HepG2 (cell line): ENCODE measurements around the gene SEPTIN12. TPM values are rescaled to one million over a fixed set of nuclear protein-coding genes. Genes with fewer than 3 reads are reported as not detected.

ENCODE experiments used
- CHD4 ChIP-seq: fragments of 200-600 bp; sonication (generic); IDR thresholded peaks from 2 replicates; pipeline ENCODE4 v1.7.0; 2017; ENCODE audit warnings: mild to moderate bottlenecking, low read length, borderline replicate concordance
- HNF4G ChIP-seq, 2 experiments: sonication (generic) in 1 of 2; formaldehyde crosslinking in 1 of 2; IDR thresholded peaks; 2 replicates each; pipeline versions ENCODE4 v1.4.0 to v1.6.1; 2011 to 2020; ENCODE audit warnings: borderline replicate concordance in 2 of 2, low read depth in 2 of 2, mild to moderate bottlenecking in 2 of 2, low read length in 1 of 2, missing genetic modification reagents in 1 of 2, moderate library complexity in 1 of 2
- JDP2 ChIP-seq: sonication (generic); formaldehyde crosslinking; IDR thresholded peaks from 2 replicates; pipeline ENCODE4 v1.8.1; 2022; ENCODE audit warnings: missing genetic modification reagents, borderline replicate concordance
- KDM5B ChIP-seq: sonication (generic); formaldehyde crosslinking; IDR thresholded peaks from 2 replicates; pipeline ENCODE4 v1.4.0; 2020; ENCODE audit warnings: missing genetic modification reagents, mild to moderate bottlenecking, borderline replicate concordance
- KMT2A ChIP-seq: sonication (generic); formaldehyde crosslinking; IDR thresholded peaks from 2 replicates; pipeline ENCODE4 v1.4.0; 2020; ENCODE audit warnings: missing genetic modification reagents
- MAZ ChIP-seq, 2 experiments: sonication (generic) in 1 of 2; formaldehyde crosslinking in 1 of 2; IDR thresholded peaks; 2 replicates each; pipeline versions ENCODE4 v1.5.0 to v1.6.1; 2012 to 2020; ENCODE audit warnings: low read depth in 2 of 2, mild to moderate bottlenecking in 2 of 2, borderline replicate concordance in 1 of 2, improper control_type of control experiment in 1 of 2, low read length in 1 of 2, missing genetic modification reagents in 1 of 2, moderate library complexity in 1 of 2
- MED13 ChIP-seq: sonication (generic); formaldehyde crosslinking; IDR thresholded peaks from 2 replicates; pipeline ENCODE4 v1.5.0; 2020; ENCODE audit warnings: missing genetic modification reagents
- PHF20 ChIP-seq: sonication (generic); formaldehyde crosslinking; IDR thresholded peaks from 2 replicates; pipeline ENCODE4 v1.5.0; 2020; ENCODE audit warnings: mild to moderate bottlenecking, missing genetic modification reagents
- PLSCR1 ChIP-seq: sonication (generic); formaldehyde crosslinking; IDR thresholded peaks from 2 replicates; pipeline ENCODE4 v1.5.0; 2020; ENCODE audit warnings: missing genetic modification reagents, mild to moderate bottlenecking, borderline replicate concordance
- PTBP1 ChIP-seq: fragments of 200-400 bp; formaldehyde crosslinking; IDR thresholded peaks from 2 replicates; pipeline ENCODE4 v1.6.1; 2018; ENCODE audit warnings: low read length, low read depth; ENCODE audit not compliant: poor library complexity, severe bottlenecking
- SAFB2 ChIP-seq: sonication (generic); formaldehyde crosslinking; IDR thresholded peaks from 2 replicates; pipeline ENCODE4 v1.5.1; 2020; ENCODE audit warnings: missing genetic modification reagents, low read depth, mild to moderate bottlenecking, borderline replicate concordance
- TAF15 ChIP-seq: fragments of 200-400 bp; formaldehyde crosslinking; IDR thresholded peaks from one replicate; pipeline ENCODE4 v1.6.1; 2018; ENCODE audit warnings: mild to moderate bottlenecking, low read depth, low read length; ENCODE audit not compliant: poor library complexity, severe bottlenecking
- THYN1 ChIP-seq: sonication (generic); formaldehyde crosslinking; IDR thresholded peaks from 2 replicates; pipeline ENCODE4 v1.8.1; 2023; ENCODE audit warnings: low read depth, mild to moderate bottlenecking, moderate library complexity, missing genetic modification reagents, borderline replicate concordance
- ZBTB7B ChIP-seq: sonication (generic); formaldehyde crosslinking; IDR thresholded peaks from 2 replicates; pipeline ENCODE4 v1.4.0; 2020; ENCODE audit warnings: missing genetic modification reagents
- ZNF451 ChIP-seq: sonication (generic); formaldehyde crosslinking; IDR thresholded peaks from 2 replicates; pipeline ENCODE4 v1.5.0; 2020; ENCODE audit warnings: mild to moderate bottlenecking, missing genetic modification reagents
- ZNF501 ChIP-seq: sonication (generic); formaldehyde crosslinking; IDR thresholded peaks from 2 replicates; pipeline ENCODE4 v1.5.1; 2020; ENCODE audit warnings: mild to moderate bottlenecking, moderate library complexity, missing genetic modification reagents
- ZNF678 ChIP-seq: sonication (generic); formaldehyde crosslinking; IDR thresholded peaks from 2 replicates; pipeline ENCODE4 v1.4.0; 2020; ENCODE audit warnings: mild to moderate bottlenecking, missing genetic modification reagents
- ZNF709 ChIP-seq: sonication (generic); formaldehyde crosslinking; IDR thresholded peaks from 2 replicates; pipeline ENCODE4 v1.5.0; 2020; ENCODE audit warnings: mild to moderate bottlenecking, missing genetic modification reagents
- ZNF737 ChIP-seq: sonication (generic); formaldehyde crosslinking; IDR thresholded peaks from 2 replicates; pipeline ENCODE4 v1.5.0; 2020; ENCODE audit warnings: missing genetic modification reagents, mild to moderate bottlenecking, borderline replicate concordance
- polyA plus RNA-seq, 8 experiments: library from polyadenylated mRNA; depleted of rRNA in 3 of 8; stranded (reverse) in 7 of 8; unstranded in 1 of 8; fragments of >200 nt; fragmentation: Illumina TruSeq in 4 of 8; extraction: Trizol in 4 of 8; gene quantifications; 2 replicates each; pipeline versions ENCODE4 v1.2.1 to v1.2.3, GENCODE V29; 2011 to 2016; ENCODE audit warnings: low read depth in 4 of 8, missing spikeins in 1 of 8, mixed read lengths in 1 of 8; ENCODE audit not compliant: insufficient read depth in 1 of 8
- total RNA-seq, 5 experiments: library from RNA; depleted of rRNA; stranded (reverse); fragments of >200 nt; fragmentation: Illumina TruSeq; extraction: Trizol; gene quantifications; 2 replicates each; pipeline ENCODE4 v1.2.3, GENCODE V29; 2016; ENCODE audit warnings: low read depth in 1 of 5
- TF ChIP-seq, protein P1 (sequence below): IDR thresholded peaks from 2 replicates; pipeline ENCODE4 v1.6.1; 2016; ENCODE audit warnings: control low read depth

SEPTIN12 gene
- total and polyA plus RNA-seq, 2 of the 13 experiments (the other 11 are each of a cell fraction or from before 2014, with no cell fraction given) = 0.22 TPM; not detected in 1

DNA sequence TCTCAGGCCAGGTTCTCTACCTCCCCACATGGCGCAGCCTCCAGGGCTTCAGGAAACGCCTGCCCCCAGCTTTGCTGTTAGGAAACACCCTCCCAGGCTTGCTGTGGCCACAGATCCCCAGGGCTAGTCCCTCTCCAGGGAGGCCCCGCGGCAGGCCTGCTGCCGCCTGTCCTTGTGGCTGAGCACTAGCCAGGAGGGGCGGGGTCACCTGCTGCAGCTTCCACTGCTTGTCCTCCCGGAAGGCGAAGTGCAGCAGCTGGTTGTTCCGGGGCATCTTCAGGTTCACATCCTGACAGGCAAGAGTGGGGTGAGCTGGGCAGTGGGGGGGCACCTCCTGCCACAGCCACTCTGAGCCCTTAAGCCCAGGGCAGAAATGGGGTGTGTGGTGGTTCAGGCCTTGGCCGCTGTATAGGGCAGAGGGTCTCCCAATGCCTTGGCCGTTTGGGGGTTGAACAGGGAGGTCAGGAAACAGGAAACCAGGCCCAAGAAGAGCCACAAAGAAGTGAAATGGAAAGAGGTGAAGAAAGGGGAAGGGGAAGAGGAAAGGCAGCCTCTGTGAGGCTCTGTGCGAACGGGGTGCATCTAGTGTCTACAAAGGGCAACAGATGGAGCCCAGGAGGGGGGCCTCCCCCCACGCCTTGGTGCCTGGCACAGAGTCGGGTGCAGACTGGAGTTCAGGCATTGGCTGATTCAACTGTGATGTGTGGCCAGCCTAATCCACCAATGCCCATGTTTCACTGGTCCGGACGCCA, 12.3 kb upstream of the SEPTIN12 start (continued):
- TF ChIP-seq KMT2A (CRISPR knock-in tag) (no peak), PHF20 (CRISPR knock-in tag) (peak; percentile 77), ZNF451 (CRISPR knock-in tag) (no peak), ZNF501 (CRISPR knock-in tag) (0 out of 2 replicates have a peak, but pooled peaks have one; percentile 35), PTBP1 (no peak), SAFB2 (CRISPR knock-in tag) (no peak), THYN1 (CRISPR knock-in tag) (no peak), MAZ (IDR thresholded peaks at IDR 0.05; ENCODE audit: borderline replicate concordance, low read depth, low read length) (no peak), MAZ (CRISPR knock-in tag; IDR thresholded peaks at IDR 0.05; ENCODE audit: low read depth) (0 out of 2 replicates have a peak, but pooled peaks have one; percentile 15), TAF15 (no peak), CHD4 (no peak), JDP2 (no peak), ZNF678 (CRISPR knock-in tag) (no peak), MED13 (no peak), PLSCR1 (CRISPR knock-in tag) (no peak), HNF4G (IDR thresholded peaks at IDR 0.05; ENCODE audit: borderline replicate concordance, low read depth, low read length) (no peak), HNF4G (CRISPR knock-in tag; IDR thresholded peaks at IDR 0.05; ENCODE audit: borderline replicate concordance, low read depth) (no peak), KDM5B (CRISPR knock-in tag) (no peak), ZNF737 (CRISPR knock-in tag) (no peak), ZNF709 (CRISPR knock-in tag) (no peak), ZBTB7B (CRISPR knock-in tag) (no peak)
- TF ChIP-seq, protein P1, sequence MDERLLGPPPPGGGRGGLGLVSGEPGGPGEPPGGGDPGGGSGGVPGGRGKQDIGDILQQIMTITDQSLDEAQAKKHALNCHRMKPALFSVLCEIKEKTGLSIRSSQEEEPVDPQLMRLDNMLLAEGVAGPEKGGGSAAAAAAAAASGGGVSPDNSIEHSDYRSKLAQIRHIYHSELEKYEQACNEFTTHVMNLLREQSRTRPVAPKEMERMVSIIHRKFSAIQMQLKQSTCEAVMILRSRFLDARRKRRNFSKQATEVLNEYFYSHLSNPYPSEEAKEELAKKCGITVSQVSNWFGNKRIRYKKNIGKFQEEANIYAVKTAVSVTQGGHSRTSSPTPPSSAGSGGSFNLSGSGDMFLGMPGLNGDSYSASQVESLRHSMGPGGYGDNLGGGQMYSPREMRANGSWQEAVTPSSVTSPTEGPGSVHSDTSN (CRISPR knock-in tag) = no peak
